Mesendoderm (in vitro differentiated cells): ENCODE results near the gene POLRMT.

Experiments used
- DNase-seq: peaks from one replicate; pipeline ENCODE4 v3.0.0; 2013
- H2AK5ac ChIP-seq: 2 replicates; pipeline ENCODE4 v1.6.1; 2013; ENCODE audit warnings: low read length, inconsistent platforms
- H2BK120ac ChIP-seq: 2 replicates; pipeline ENCODE4 v1.6.1; 2013; ENCODE audit warnings: low read depth, mild to moderate bottlenecking, low read length, moderate library complexity, mixed read lengths
- H2BK15ac ChIP-seq: replicated peaks from 2 replicates; pipeline ENCODE4 v1.6.1; 2013; ENCODE audit warnings: low read depth, mild to moderate bottlenecking, moderate library complexity
- H2BK5ac ChIP-seq: 2 replicates; pipeline ENCODE4 v1.6.1; 2013; ENCODE audit warnings: low read length, inconsistent platforms
- H3K18ac ChIP-seq: 2 replicates; pipeline ENCODE4 v1.6.1; 2013; ENCODE audit warnings: mild to moderate bottlenecking, low read length, mixed read lengths
- H3K23ac ChIP-seq: one replicate; pipeline ENCODE4 v1.6.1; 2013; ENCODE audit warnings: low read length
- H3K27ac ChIP-seq: 2 replicates; pipeline ENCODE4 v1.5.1; 2013; ENCODE audit warnings: low read depth, mild to moderate bottlenecking, inconsistent platforms, low read length, moderate library complexity
- H3K27me3 ChIP-seq: 2 replicates; pipeline ENCODE4 v1.6.1; 2013; ENCODE audit warnings: low read length, control low read depth, mild to moderate bottlenecking, inconsistent platforms; ENCODE audit not compliant: insufficient read depth, poor library complexity
- H3K36me3 ChIP-seq: 2 replicates; pipeline ENCODE4 v1.6.1; 2013; ENCODE audit warnings: low read length, inconsistent platforms; ENCODE audit not compliant: control insufficient read depth, insufficient read depth
- H3K4ac ChIP-seq: one replicate; pipeline ENCODE4 v1.6.1; 2013; ENCODE audit warnings: low read depth, mild to moderate bottlenecking, low read length, moderate library complexity
- H3K4me1 ChIP-seq: 2 replicates; pipeline ENCODE4 v1.6.1; 2013; ENCODE audit warnings: low read depth, low read length, inconsistent platforms; ENCODE audit not compliant: control insufficient read depth
- H3K4me2 ChIP-seq: 2 replicates; pipeline ENCODE4 v1.6.1; 2013; ENCODE audit warnings: low read length
- H3K4me3 ChIP-seq: 2 replicates; pipeline ENCODE4 v1.5.1; 2013; ENCODE audit warnings: mild to moderate bottlenecking, low read length
- H3K56ac ChIP-seq: one replicate; pipeline ENCODE4 v1.6.1; 2013; ENCODE audit warnings: low read length
- H3K79me1 ChIP-seq: 2 replicates; pipeline ENCODE4 v1.6.1; 2013; ENCODE audit warnings: low read length, inconsistent platforms
- H3K79me2 ChIP-seq: 2 replicates; pipeline ENCODE4 v1.6.1; 2013; ENCODE audit warnings: mild to moderate bottlenecking, low read length; ENCODE audit not compliant: control insufficient read depth, insufficient read depth
- H3K9ac ChIP-seq: 2 replicates; pipeline ENCODE4 v1.6.1; 2013; ENCODE audit warnings: low read length, inconsistent platforms
- H4K5ac ChIP-seq: one replicate; pipeline ENCODE4 v1.6.1; 2013; ENCODE audit warnings: low read length
- H4K8ac ChIP-seq: one replicate; pipeline ENCODE4 v1.6.1; 2013; ENCODE audit warnings: low read depth, mild to moderate bottlenecking, control low read depth, low read length, moderate library complexity
- WGBS: extraction: QIAGEN DNeasy Blood & Tissue Kit; methylation state at CpG from one replicate; pipeline ENCODE4 v1.1.7; 2013; ENCODE audit warnings: low lambda C conversion rate, missing lambda C conversion rate; ENCODE audit not compliant: insufficient coverage; ENCODE audit errors: extremely low coverage; 5-methylcytosine and 5-hydroxymethylcytosine counted together

POLRMT gene

DNA sequence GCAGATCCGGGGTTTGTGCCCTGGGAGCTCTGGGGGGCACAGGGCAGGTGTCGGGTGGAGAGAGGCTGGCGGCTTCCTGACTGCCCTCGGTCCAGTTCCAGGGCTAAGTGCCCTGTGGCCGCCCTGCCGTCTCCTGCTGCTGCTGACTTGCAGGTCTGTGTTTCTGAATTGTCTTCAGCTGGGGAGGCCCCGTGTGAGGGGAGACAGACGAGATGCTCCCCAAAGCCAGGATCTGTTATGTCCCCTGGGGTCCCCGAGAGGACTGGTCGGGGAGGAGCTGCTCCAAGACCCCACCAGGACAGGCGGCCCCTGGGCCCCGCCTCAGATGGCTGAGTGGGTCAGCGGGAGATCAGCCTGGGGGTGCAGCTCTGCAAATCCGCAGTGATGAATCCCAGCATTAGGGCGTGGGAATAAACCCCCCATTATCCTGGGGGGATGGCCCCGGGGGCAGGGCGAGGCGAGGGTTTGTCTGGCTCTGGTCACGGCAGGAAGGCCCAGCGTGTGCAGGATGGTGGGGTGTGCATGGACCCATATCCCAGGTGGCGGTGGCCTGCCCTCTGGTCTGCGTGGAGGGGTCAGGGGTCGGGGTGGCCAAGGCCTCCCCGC is 39.0 kb downstream of the POLRMT start:
- no peak overlapping the region for H3K23ac ChIP-seq
- H3K4me1 ChIP-seq = no peaks in the 10 kb centered on the region
- H3K4me2 ChIP-seq = no peak overlapping the region
- H3K18ac ChIP-seq = no peak overlapping the region
- no CpG with 5 or more reads among the region's 24 CpGs for WGBS
- no peaks in the 10 kb centered on the region for H3K36me3 ChIP-seq
- no peak overlapping the region for H3K4ac ChIP-seq
- H3K56ac ChIP-seq = no peak overlapping the region
- H4K5ac ChIP-seq = no peak overlapping the region
- peaks cover 11% of the 10 kb centered on the region for H3K27me3 ChIP-seq
- DNase-seq = no peak
- no peak overlapping the region for H3K9ac ChIP-seq
- H2BK5ac ChIP-seq = no peak overlapping the region
- H2BK15ac ChIP-seq = no peak overlapping the region
- H2AK5ac ChIP-seq = no peak overlapping the region
- no peaks in the 10 kb centered on the region for H3K79me2 ChIP-seq
- no peak overlapping the region for H4K8ac ChIP-seq
- H2BK120ac ChIP-seq = no peak overlapping the region
- no peak overlapping the region for H3K4me3 ChIP-seq
- H3K79me1 ChIP-seq = no peaks in the 10 kb centered on the region
- no peak overlapping the region for H3K27ac ChIP-seq

DNA sequence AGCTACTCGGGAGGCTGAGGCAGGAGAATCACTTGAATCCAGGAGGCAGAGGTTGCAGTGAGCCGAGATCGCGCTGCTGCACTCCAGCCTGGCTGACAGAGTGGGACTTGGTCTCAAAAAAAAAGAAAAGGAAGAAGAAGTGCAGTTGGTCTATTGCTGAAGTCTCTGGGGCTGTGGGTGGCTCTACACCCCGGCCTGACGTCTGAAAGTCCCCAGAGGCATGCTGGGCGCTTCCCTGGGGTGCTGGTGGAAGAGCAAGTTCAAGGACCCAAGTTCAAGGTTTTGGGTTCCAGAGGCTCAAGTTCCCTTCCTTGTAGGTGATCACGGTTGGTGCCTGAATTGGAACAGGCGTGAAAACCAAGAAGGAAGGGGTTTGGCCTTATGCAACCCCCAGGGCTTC is 39.8 kb downstream of the POLRMT start:
- H2BK5ac ChIP-seq = no peak overlapping the region

DNA sequence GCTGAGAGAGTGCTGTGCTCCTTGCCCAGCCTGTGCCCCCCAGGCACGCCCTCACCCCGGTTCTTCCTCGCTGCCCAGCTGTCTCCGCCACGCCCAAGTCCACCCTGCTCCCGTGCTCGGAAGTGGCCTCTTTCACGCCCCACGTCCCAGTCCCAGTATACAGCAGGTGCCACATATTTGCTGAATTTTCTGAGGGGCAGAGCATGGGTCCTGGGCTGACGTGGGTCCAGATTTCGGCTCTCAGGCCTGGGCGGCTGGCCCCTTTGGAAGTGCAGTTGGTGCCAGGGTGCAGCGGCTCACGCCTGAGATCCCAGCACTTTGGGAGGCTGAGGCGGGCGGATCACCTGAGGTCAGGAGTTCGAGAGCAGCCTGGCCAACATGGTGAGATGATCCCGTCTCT is 40.3 kb downstream of the POLRMT start:
- Histone ChIP-seq H3K79me2 (no peaks in the 10 kb centered on the region), H3K4me3 (no peak overlapping the region), H3K23ac (no peak overlapping the region), H2AK5ac (no peak overlapping the region), H3K36me3 (no peaks in the 10 kb centered on the region), H3K27ac (no peak overlapping the region), H3K27me3 (peaks cover 15% of the 10 kb centered on the region), H2BK120ac (no peak overlapping the region), H3K9ac (no peak overlapping the region), H3K18ac (no peak overlapping the region), H3K4ac (no peak overlapping the region), H2BK5ac (no peak overlapping the region), H3K4me2 (no peak overlapping the region), H4K5ac (no peak overlapping the region), H4K8ac (no peak overlapping the region), H2BK15ac (no peak overlapping the region), H3K4me1 (no peaks in the 10 kb centered on the region), H3K79me1 (no peaks in the 10 kb centered on the region), H3K56ac (no peak overlapping the region)
- no CpG with 5 or more reads among the region's 18 CpGs for WGBS
- DNase-seq = no peak

More for the DNA sequence above, 39.8 kb downstream of the POLRMT start:
- H3K36me3 ChIP-seq = no peaks in the 10 kb centered on the region
- no peak overlapping the region for H2BK15ac ChIP-seq
- H3K27me3 ChIP-seq = peaks cover 15% of the 10 kb centered on the region
- WGBS = no CpG with 5 or more reads among the region's 9 CpGs
- no peak for DNase-seq
- no peak overlapping the region for H3K9ac ChIP-seq
- H3K4me2 ChIP-seq = no peak overlapping the region
- no peak overlapping the region for H3K4me3 ChIP-seq
- no peak overlapping the region for H3K4ac ChIP-seq
- H4K5ac ChIP-seq = no peak overlapping the region
- no peak overlapping the region for H2BK120ac ChIP-seq
- no peak overlapping the region for H3K23ac ChIP-seq
- no peaks in the 10 kb centered on the region for H3K79me1 ChIP-seq
- H3K79me2 ChIP-seq = no peaks in the 10 kb centered on the region
- no peaks in the 10 kb centered on the region for H3K4me1 ChIP-seq
- no peak overlapping the region for H4K8ac ChIP-seq
- no peak overlapping the region for H2AK5ac ChIP-seq
- H3K27ac ChIP-seq = no peak overlapping the region
- no peak overlapping the region for H3K18ac ChIP-seq
- no peak overlapping the region for H3K56ac ChIP-seq

DNA sequence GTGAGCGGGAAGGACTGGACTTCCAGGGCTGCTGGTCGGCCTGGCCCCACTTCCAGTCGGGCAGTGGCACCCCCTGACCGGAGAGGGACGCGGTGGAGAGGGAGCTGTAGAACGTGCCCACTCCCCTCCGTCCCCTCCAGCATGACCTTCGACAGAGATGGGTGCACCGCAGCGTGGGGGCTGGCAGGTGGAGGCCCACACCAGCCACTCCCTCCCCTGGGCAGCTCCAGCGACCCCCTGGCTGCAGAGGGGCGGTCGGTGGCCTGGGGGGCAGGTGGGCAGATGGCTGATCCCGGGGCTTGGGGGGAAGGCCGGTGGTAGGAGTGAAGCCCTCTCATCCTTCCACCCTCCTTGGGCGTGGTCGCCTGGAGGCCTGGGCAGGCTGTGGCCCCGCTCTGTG is 41.2 kb downstream of the POLRMT start:
- WGBS = no CpG with 5 or more reads among the region's 19 CpGs
- no peak overlapping the region for H4K8ac ChIP-seq
- H3K4me2 ChIP-seq = no peak overlapping the region
- H3K4ac ChIP-seq = no peak overlapping the region
- no peak overlapping the region for H3K56ac ChIP-seq
- no peak overlapping the region for H3K18ac ChIP-seq
- H3K4me1 ChIP-seq = no peaks in the 10 kb centered on the region
- H3K27me3 ChIP-seq = peaks cover 15% of the 10 kb centered on the region
- H3K79me2 ChIP-seq = no peaks in the 10 kb centered on the region
- H2BK120ac ChIP-seq = no peak overlapping the region
- H3K23ac ChIP-seq = no peak overlapping the region
- no peak overlapping the region for H3K4me3 ChIP-seq
- no peak overlapping the region for H2BK15ac ChIP-seq
- H4K5ac ChIP-seq = no peak overlapping the region
- no peak overlapping the region for H2AK5ac ChIP-seq
- no peak overlapping the region for H2BK5ac ChIP-seq
- H3K36me3 ChIP-seq = no peaks in the 10 kb centered on the region
- H3K9ac ChIP-seq = no peak overlapping the region
- no peak overlapping the region for H3K27ac ChIP-seq
- no peak for DNase-seq
- H3K79me1 ChIP-seq = no peaks in the 10 kb centered on the region

DNA sequence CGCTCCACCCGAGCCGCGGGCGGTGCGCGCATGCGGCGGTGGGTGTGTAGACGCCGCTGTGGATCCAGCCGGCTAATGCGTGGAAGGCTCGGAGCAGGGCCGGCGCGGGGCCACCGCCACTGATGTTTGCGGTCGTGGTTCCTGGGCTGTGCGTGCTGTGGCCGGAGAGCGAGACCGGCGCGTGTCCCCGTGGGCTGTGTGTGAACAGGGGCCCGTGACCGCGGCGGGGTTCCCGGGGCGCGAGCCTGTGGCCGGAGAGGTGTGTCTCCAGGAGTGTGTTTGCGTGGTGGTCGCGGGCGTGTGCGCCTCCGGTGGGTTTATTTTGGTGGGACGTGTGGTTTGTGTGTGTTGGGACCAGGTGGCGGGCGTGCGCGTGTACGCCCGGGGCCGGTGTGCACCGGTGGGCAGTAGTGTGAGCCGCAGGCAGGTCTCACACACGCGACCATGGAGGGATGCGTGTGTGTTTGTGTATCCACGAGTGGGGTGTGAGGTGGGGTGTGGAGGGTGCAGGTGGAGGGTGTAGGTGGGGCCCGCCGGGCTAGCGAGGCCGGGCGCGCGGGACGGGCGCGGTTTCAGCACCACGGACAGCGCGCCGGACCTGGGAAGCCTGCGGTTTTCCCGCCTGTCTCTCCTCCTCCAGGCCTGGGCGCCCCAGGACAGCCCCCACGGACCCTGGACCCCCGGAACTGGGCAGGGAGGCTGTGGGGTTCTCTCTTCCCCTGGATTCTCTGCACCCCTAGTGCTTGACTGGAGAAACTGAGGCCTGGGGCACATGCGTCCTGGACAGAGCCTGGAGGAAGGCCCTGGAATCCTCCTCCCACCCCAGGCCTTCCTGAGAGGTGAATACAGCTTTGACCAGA is 42.0 kb downstream of the POLRMT start:
- Histone ChIP-seq H2BK15ac (no peak overlapping the region), H4K8ac (no peak overlapping the region), H3K36me3 (no peaks in the 10 kb centered on the region), H3K27ac (no peak overlapping the region), H3K4me3 (no peak overlapping the region), H3K27me3 (peaks cover 15% of the 10 kb centered on the region), H2BK5ac (no peak overlapping the region), H3K56ac (no peak overlapping the region), H2AK5ac (no peak overlapping the region), H3K4me2 (no peak overlapping the region), H2BK120ac (no peak overlapping the region), H3K9ac (no peak overlapping the region), H3K23ac (no peak overlapping the region), H4K5ac (no peak overlapping the region), H3K18ac (no peak overlapping the region), H3K4me1 (no peaks in the 10 kb centered on the region), H3K79me1 (no peaks in the 10 kb centered on the region), H3K79me2 (no peaks in the 10 kb centered on the region), H3K4ac (no peak overlapping the region)
- DNase-seq = no peak
- no CpG with 5 or more reads among the region's 75 CpGs for WGBS
